UCSD-AML1 (cell line): ENCODE data around the gene ZNF709.
"Not testable (repeated sequence)": the region's sequence is repeated elsewhere in the genome, so short reads cannot be mapped to it uniquely, and the experiment has no call there.

ENCODE experiments used
- DNase-seq: peaks from one replicate; lab custom pipeline; 2025; ENCODE audit not compliant: unreplicated experiment; lab: John Stamatoyannopoulos, UW

Gene ZNF709

GRCh38 chr19:12453495-12453894, 31.1 kb downstream of the ZNF709 start:
- no peak for DNase-seq

DNA sequence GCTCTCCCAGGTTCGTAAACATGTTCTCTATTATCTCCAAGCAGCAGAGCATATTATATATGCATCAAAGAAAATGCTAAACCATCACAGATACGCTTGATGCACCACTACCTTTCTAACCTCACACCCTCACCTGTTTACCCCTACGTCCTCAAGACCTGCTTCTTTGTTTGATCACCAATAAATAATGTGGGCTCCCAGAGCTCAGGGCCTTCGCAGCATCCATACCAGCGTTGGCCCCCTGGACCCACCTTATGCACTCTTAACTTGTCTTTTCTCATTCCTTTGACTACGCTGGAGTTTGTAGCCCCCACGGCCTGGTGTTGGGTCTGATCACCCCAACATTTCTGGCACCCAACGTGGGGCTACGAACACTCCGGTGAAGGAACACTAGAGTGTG, 33.8 kb downstream of the ZNF709 start:
- no peak for DNase-seq

DNA sequence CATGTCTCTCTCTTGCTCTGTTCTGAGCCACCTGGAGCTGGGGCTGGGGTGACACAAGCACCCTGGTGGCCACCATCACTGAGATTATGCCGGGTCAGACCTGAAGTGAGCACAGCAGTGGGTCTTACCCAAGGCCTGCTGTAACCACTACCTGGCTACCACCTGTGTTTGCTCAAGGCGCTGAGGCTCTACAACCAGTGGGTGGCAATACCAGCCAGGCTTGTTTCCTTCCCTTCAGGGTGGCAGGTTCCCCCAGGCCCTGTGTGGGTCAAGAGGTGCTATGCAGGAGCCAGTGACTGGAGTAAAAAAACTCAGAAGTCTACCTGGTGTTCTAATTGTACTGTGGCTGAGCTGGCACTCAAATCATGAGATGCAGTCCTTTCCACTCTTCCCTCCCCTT, 35.8 kb downstream of the ZNF709 start:
- no peak for DNase-seq

DNA sequence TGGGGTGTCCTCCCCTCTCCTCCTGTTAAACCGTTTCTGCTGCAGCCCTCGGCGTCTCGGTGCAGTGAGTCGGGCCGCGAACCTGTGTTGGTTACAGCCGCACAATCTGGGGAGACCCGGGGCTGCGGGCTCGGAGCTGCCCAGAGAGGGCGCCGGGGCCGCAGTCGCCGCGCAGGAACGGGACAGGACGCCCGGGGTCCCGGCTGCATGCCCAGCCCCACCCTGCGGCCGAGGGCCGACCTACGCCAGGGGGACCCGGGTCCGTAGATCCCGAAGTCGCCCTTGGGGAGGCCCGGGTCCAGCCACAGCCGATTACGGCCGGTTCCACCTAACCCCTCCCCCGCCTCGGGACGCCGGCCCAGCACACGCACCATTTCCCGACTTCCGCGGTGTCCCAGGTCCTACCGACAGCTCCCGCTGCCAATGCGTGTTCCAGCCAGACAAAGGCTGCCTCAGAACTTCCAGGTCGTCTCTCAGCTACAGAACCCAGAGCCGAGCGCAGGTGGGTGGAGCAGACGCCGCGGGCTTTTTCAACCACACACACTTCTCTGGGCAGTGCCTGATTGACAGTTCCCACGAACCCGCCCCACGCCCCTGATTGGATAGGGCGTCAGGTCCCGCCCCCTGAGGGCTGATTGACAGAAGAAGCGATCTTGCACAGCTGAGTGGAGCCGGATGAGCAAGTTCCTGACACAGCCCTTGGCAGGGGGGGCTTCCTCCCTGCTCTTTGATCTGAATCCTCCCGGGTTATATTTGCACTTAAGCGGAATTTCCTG, 43.9 kb downstream of the ZNF709 start, which contains the start of gene ZNF443:
Gene ZNF443 (minus strand): TSS at position 481 of the 776 bp plus-strand sequence. CDS start 107 bp downstream, at position 374.
- DNase-seq, result peak; percentile 97

DNA sequence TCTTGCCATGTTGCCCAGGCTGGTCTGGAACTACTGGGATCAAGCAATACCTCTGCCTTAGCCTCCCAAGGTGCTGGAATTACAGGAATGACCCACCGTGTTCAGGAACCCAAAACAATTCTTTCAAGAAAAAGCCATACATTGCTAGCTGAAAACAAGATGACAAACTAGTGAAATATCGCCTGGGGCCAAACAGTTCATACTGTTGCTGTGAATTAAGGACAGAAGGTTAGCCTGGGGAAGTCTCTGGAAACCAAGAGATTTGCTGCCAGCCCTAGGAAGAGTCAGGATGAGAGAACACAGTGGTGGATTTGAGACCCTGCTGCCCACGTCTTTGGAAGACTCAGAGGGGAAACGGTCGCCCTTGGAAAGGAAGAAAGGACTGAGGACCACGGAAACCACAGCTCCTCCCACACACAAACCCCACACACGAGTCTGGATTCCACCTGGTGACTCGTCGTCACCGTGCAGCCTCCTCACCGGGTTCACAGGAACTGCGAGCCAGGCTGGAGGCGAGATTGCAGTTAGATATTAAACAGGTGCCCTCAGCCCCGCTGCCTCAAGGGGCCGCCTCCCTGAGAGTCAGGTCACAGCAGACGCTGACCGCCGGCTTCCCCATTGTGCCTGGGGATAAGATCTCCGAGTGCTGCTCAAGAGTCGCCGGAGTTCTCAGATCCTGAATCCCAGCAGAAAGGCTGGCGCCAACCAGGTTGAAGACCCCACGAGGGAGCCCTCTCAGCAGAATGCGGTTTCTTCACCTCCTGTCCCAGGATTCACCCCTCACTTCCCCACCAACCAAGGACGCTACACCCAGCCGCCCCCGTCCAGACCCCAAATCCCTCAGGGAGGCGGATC, 44.7 kb downstream of the ZNF709 start:
- peak; percentile 55 for DNase-seq

DNA sequence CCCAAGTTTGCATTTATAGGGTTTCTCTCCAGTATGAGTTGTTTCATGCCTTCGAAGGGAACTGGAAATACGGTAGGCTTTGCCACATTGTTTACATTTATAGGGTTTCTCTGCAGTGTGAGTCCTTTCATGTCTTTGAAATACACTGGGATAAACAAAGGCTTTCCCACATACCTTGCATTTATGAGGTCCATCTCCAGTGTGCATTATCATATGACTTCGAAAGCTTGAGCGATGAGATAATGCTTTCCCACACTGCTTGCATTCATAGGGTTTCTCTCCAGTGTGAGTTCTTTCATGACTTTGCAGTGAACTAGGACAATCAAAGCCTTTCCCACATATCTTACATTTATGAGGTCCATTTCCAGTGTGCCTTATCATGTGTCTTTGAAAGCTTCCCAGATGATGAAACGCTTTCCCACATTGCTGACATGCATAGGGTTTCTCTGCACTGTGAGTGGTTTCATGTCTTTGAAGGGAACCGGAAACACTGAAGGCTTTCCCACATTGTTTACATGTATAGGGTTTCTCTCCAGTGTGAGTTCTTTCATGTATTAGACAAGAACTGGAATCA, 53.8 kb downstream of the ZNF709 start:
- not testable (repeated sequence) for DNase-seq

DNA sequence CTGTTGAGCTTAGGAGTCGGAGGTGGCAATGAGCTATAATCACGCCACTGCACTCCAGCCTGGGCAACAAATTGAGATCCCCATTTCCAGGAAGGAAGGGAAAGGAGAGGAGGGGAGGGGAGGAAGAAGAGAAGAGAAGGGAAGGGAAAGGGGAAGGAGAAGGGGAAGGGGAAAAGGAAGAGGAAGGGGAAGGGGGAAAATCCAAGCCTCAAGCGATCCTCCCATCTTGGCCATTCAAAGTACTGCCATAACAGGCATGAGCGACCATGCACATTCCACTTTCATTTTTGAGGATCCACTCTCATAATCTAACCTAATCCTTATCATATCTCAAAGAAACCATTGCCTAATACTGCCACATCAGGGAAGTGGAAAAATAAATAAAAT, 58.7 kb downstream of the ZNF709 start:
- DNase-seq, result no peak

DNA sequence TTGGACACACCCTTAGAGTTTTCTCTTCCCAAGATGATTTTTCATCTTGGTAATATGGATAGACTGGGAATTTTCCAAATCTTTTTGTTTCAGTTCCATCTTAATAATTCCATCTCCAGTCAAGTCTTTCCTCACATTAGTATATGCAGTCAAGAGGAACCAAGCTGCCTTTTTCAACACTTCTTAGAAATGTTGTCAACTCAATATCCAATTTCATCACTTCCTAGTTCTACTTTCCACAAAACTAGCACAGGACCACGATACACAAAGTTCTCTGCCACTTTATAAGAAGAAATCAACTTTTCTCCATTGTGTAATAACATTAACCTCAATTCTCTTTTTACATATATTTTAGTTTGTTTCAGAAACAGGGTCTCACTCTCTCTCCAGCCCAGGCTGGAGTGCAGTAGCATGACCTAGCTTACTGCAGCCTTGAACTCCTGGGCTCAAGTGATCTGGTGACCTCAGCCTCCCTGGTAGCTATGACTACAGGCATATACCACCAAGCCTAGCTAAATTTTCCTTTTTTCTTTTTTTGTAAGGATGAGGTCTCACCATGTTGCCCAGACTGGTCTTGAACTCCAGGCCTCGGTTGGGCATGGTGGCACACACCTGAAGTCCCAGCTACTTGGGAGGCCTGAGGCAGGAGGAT, 59.3 kb downstream of the ZNF709 start:
- DNase-seq, result no peak

DNA sequence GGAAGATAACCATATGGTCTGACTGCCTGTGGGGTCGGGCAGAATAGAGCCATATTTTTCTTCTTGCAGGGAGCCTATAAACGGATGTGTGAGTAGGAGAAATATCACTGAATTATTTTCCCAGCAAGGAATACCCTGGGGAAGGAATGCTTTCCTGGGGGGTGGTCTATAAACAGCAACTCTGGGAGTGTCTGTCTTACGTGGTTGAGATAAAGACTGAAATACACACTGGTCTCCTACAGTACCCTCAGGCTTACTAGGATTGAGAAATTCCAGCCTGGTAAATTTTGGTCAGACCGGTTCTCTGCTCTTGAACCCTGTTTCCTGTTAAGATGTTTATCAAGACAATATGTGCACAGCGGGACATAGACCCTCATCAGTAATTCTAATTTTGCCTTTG, 67.3 kb downstream of the ZNF709 start:
- not testable (repeated sequence) for DNase-seq

DNA sequence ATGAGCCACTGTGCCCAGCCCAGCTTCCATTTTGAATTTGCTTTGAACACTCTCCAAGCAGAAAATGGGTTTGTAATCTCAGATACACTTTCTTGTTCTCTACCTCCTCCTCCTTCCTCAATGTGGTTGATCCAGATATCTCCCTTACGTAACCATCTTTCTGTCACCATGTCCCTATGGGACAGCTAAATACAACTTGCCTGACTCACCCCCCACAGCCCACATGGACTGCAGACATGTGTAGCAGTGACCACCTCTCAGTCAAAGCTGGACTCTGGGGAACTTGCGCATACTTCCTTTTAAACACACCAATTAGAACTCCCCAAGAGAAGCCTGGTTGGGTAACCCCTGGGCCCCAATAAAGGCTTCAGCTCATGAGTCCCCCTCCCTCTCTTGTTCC, 72.7 kb downstream of the ZNF709 start:
- no peak for DNase-seq
